Measurements from ENCODE around the gene SNED1. TPM values are rescaled to one million over a fixed set of nuclear protein-coding genes. Genes with fewer than 3 reads are reported as not detected.

The SNED1 gene
- total RNA-seq, 1 donor from 2014 or later = 22.3 TPM

GRCh38 chr2:241065355-241065803 is 67.0 kb downstream of the SNED1 start:
- intact Hi-C loops (cut with micrococcal nuclease) = no loop called here

GRCh38 chr2:241066171-241066892 is 67.9 kb downstream of the SNED1 start:
- intact Hi-C loops (cut with micrococcal nuclease) = no loop called here

GRCh38 chr2:241066893-241067341 is 68.5 kb downstream of the SNED1 start:
- intact Hi-C loops (cut with micrococcal nuclease) = no loop called here

- intact Hi-C loops (cut with micrococcal nuclease) = no loop called here
These were observed 69.2 kb downstream of the SNED1 start for GRCh38 chr2:241067501-241068135.

GRCh38 chr2:241068136-241068941 is 69.9 kb downstream of the SNED1 start:
- intact Hi-C loops (cut with micrococcal nuclease) = no loop called here

GRCh38 chr2:241068942-241069810 is 70.8 kb downstream of the SNED1 start:
- intact Hi-C loops (cut with micrococcal nuclease) = no loop called here

GRCh38 chr2:241069821-241070281 is 71.4 kb downstream of the SNED1 start:
- intact Hi-C loops (cut with micrococcal nuclease) = no loop called here

GRCh38 chr2:241070361-241070760 is 71.9 kb downstream of the SNED1 start:
- intact Hi-C loops (cut with micrococcal nuclease) = no loop called here

GRCh38 chr2:241070811-241071676 is 72.6 kb downstream of the SNED1 start:
- intact Hi-C loops (cut with micrococcal nuclease) = no loop called here

GRCh38 chr2:241071677-241072111 is 73.3 kb downstream of the SNED1 start:
- intact Hi-C loops (cut with micrococcal nuclease) = no loop called here

GRCh38 chr2:241072151-241072550 is 73.7 kb downstream of the SNED1 start:
- intact Hi-C loops (cut with micrococcal nuclease) = no loop called here

GRCh38 chr2:241072553-241073165 is 74.2 kb downstream of the SNED1 start:
- intact Hi-C loops (cut with micrococcal nuclease) = no loop called here

- intact Hi-C loops (cut with micrococcal nuclease) = no loop called here
These were observed 75.0 kb downstream of the SNED1 start for GRCh38 chr2:241073166-241074064.

GRCh38 chr2:241074065-241074818 is 75.8 kb downstream of the SNED1 start:
- intact Hi-C loops (cut with micrococcal nuclease) = no loop called here

GRCh38 chr2:241074901-241075540 is 76.6 kb downstream of the SNED1 start:
- intact Hi-C loops (cut with micrococcal nuclease) = loop anchor here (5.0 kb wide), 1 partner anchor 38 kb away; no protein-coding TSS in a partner anchor

GRCh38 chr2:241080405-241081189 is 82.2 kb downstream of the SNED1 start:
- intact Hi-C loops (cut with micrococcal nuclease) = no loop called here

Measured in T-helper 1 cell treated with Interleukin-12 subunit alpha and Interleukin-12 subunit beta and Interleukin-4 antibody, amounts not matched to agents 30 ng/mL and 1 ng/mL, for 36 hours (primary cell).